ENCODE results near the gene SRRT. TPM values are rescaled to one million over a fixed set of nuclear protein-coding genes. Genes with fewer than 3 reads are reported as not detected.

The SRRT gene
- total and polyA plus RNA-seq, 2 of the 4 experiments (the other 2 are of a cell fraction), result 41.4 to 93.5 TPM

GRCh38 chr7:100854146-100854895 lies 20.6 kb upstream of the SRRT start:
- H2AK9ac ChIP-seq (replicated peaks; ENCODE audit: low read depth, low read length, poor library complexity), result peak overlapping the region; percentile 61
- in situ Hi-C loops (cut with MboI; ENCODE audit: low sequenced_read_pairs), result loop anchor here (25.0 kb wide), 2 partner anchors 267 to 392 kb away; partner anchors contain the start of genes FBXO24, LRCH4 and SPACDR
- intact Hi-C loops (cut with micrococcal nuclease), result loop anchor here (5.0 kb wide), 2 partner anchors 52 to 242 kb away; partner anchors contain the start of gene MOSPD3
- H2AFZ ChIP-seq (replicated peaks; ENCODE audit: low read length, poor library complexity), result no peak overlapping the region
- H2BK5ac ChIP-seq (ENCODE audit: low read depth, low read length, poor library complexity, severe bottlenecking), result no peak overlapping the region
- H4K20me1 ChIP-seq (ENCODE audit: insufficient read depth, low read length), result no peaks in the 10 kb centered on the region; the same call in none of the 2 replicates
- no peak overlapping the region for H2BK15ac ChIP-seq (ENCODE audit: low read depth, low read length)
- no TSS peak for BruUV-seq (replicated peaks)
- no peak overlapping the region for H4K91ac ChIP-seq (ENCODE audit: insufficient read depth, low read depth, low read length)
- no peak overlapping the region for H3K4me3 ChIP-seq (ENCODE audit: insufficient read depth, low read depth, low read length)
- H3K18ac ChIP-seq (ENCODE audit: low read depth, low read length), result no peak overlapping the region
- H3K4me1 ChIP-seq (ENCODE audit: control insufficient read depth, insufficient read depth, low read length), result no peaks in the 10 kb centered on the region
- DNase-seq (no peak), ATAC-seq (ENCODE audit: low read depth) (no peak)
- H3K9me3 ChIP-seq (ENCODE audit: control insufficient read depth, insufficient read depth, low read length), result no peaks in the 10 kb centered on the region
- no peaks in the 10 kb centered on the region for H3K27me3 ChIP-seq (ENCODE audit: control insufficient read depth, insufficient read depth, low read length)
- POLR2A ChIA-PET (ENCODE audit: unreplicated experiment), result interaction anchor here (0.6 kb wide), 1 partner anchor 305 kb away, joined by 4 read pairs; no protein-coding TSS in a partner anchor
- no peak overlapping the region for H3K27ac ChIP-seq (ENCODE audit: insufficient read depth, low read length)
- dilution Hi-C loops (cut with HindIII; ENCODE audit: low sequenced_read_pairs, unreplicated experiment), result no loop called here
- no peak overlapping the region for H3K23ac ChIP-seq (ENCODE audit: low read depth, low read length)
- peaks cover 8 to 17% of the 10 kb centered on the region in 2 experiments for H3K79me1 ChIP-seq (ENCODE audit: low read depth in 1 of 2, low read length in 2 of 2)
- H3K14ac ChIP-seq (replicated peaks; ENCODE audit: low read depth, low read length), result no peak overlapping the region
- CTCF ChIA-PET, result no interaction called here
- no peak overlapping the region for H3K4ac ChIP-seq (ENCODE audit: low read depth, low read length)
- no peak overlapping the region for H4K5ac ChIP-seq (ENCODE audit: low read depth, low read length)
- no peak overlapping the region for H2BK120ac ChIP-seq (ENCODE audit: low read depth, low read length)
- H2AK5ac ChIP-seq (ENCODE audit: low read depth, low read length), result no peak overlapping the region
- peaks cover 8% of the 10 kb centered on the region; the same call in 1 of the 2 replicates for H3K36me3 ChIP-seq (ENCODE audit: control insufficient read depth, insufficient read depth, low read length)
- no peak overlapping the region for H4K8ac ChIP-seq (ENCODE audit: low read depth in 2 of 2, low read length in 2 of 2)
- H3K56ac ChIP-seq (ENCODE audit: extremely low read depth, insufficient read depth, low read length), result no peak overlapping the region
- H3K9ac ChIP-seq (ENCODE audit: low read depth, low read length), result no peak overlapping the region
- H3K4me2 ChIP-seq (ENCODE audit: low read depth, low read length), result no peak overlapping the region
- whole genome bisulfite sequencing, 2 experiments (ENCODE audit: extremely low coverage in 2 of 2, insufficient read length in 1 of 2), result 83% methylated on average over 3 of the region's 14 CpGs; no CpG with 5 or more reads in 1 of the 2 experiments
- no peak overlapping the region for H2BK20ac ChIP-seq (ENCODE audit: low read depth, low read length)
- H3K9me1 ChIP-seq (ENCODE audit: insufficient read depth, low read length), result no peaks in the 10 kb centered on the region
- TF ChIP-seq RFX5 (IDR thresholded peaks at IDR 0.05; ENCODE audit: low read depth, low read length) (no peak), RAD21 (IDR thresholded peaks at IDR 0.05; ENCODE audit: low read length) (no peak), POLR2A (IDR thresholded peaks at IDR 0.05; ENCODE audit: low read depth, low read length) (no peak), MXI1 (IDR thresholded peaks at IDR 0.05; ENCODE audit: borderline replicate concordance, low read depth, low read length) (no peak), SMC3 (IDR thresholded peaks at IDR 0.05; ENCODE audit: low read depth, low read length) (no peak), FOS (IDR thresholded peaks at IDR 0.05; ENCODE audit: low read depth, low read length) (no peak), RCOR1 (IDR thresholded peaks at IDR 0.05; ENCODE audit: insufficient replicate concordance, low read length) (no peak), CHD1 (IDR thresholded peaks at IDR 0.05; ENCODE audit: low read depth, low read length) (no peak), BHLHE40 (IDR thresholded peaks at IDR 0.05; ENCODE audit: low read depth, low read length) (no peak), ELK1 (IDR thresholded peaks at IDR 0.05; ENCODE audit: borderline replicate concordance, low read depth, low read length) (no peak), NFE2L2 (IDR thresholded peaks at IDR 0.05; ENCODE audit: low read depth, low read length) (no peak), CEBPB (IDR thresholded peaks at IDR 0.05; ENCODE audit: low read depth, low read length) (no peak), MAZ (IDR thresholded peaks at IDR 0.05; ENCODE audit: borderline replicate concordance, low read depth, low read length) (no peak), CTCF (conservative IDR thresholded peaks at IDR 0.05; ENCODE audit: low read depth, low read length) (no peak), USF2 (IDR thresholded peaks at IDR 0.05; ENCODE audit: low read depth, low read length) (no peak)
